ENCODE measurements around the gene ZMYND8. TPM values are rescaled to one million over a fixed set of nuclear protein-coding genes. Genes with fewer than 3 reads are reported as not detected.
A peak's percentile ranks its signal among the peaks of the same experiment; 100 is the strongest.

ZMYND8 gene
- total RNA-seq, 2 donors from 2014 or later: 18.9 to 19.1 TPM

GRCh38 chr20:47295129-47295813 lies 61.2 kb downstream of the ZMYND8 start:
- DNase-seq (no peak), ATAC-seq (no peak)
- Histone ChIP-seq H3K36me3 (replicated peaks in 1 of 2; ENCODE audit: insufficient read depth in 1 of 2, low read depth in 2 of 2) (peaks cover 0 to 6% of the 10 kb centered on the region in 2 donors), H3K27me3 (no peaks in the 10 kb centered on the region), H3K27ac (peak overlapping the region; percentile 25 to 37 (median 32)), H3K4me1 (peaks cover 14% of the 10 kb centered on the region), H3K4me3 (no peak overlapping the region), H3K9me3 (no peaks in the 10 kb centered on the region)
- TF ChIP-seq POLR2A (IDR thresholded peaks at IDR 0.05) (no peak), CTCF (IDR thresholded peaks at IDR 0.05) (no peak)
- intact Hi-C loops (cut with DNase I): no loop called here
- WGBS, 2 donors: 85% methylated on average over 8 of the region's 8 CpGs

DNA sequence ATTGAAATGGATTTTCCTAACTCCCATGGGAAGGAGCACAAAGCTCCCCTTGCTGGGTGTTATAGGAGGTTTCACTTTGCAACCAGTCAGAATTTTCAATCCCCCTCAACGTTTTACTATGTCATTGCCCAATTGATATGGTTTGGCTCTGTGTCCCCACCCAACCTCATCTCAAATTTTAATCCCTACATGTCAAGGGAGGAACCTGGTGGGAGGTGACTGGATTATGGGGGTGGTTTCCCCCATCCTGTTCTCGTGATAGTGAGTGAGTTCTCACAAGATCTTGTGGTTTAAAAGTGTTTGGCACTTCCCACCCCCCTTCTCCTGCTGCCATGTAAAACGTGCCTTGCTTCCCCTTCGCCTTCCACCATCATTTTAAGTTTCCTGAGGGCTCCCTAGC lies 62.9 kb downstream of the ZMYND8 start:
- Histone ChIP-seq H3K4me3 (no peak overlapping the region), H3K4me1 (peaks cover 14% of the 10 kb centered on the region), H3K27me3 (no peaks in the 10 kb centered on the region), H3K36me3 (replicated peaks in 1 of 2; ENCODE audit: insufficient read depth in 1 of 2, low read depth in 2 of 2) (peaks cover 0 to 9% of the 10 kb centered on the region in 2 donors), H3K9me3 (no peaks in the 10 kb centered on the region), H3K27ac (no peak overlapping the region)
- ATAC-seq: no peak
- WGBS, 2 donors: 73 to 75% methylated on average over 4 of the region's 4 CpGs
- TF ChIP-seq CTCF (IDR thresholded peaks at IDR 0.05): no peak
- no peak for DNase-seq
- intact Hi-C loops (cut with DNase I): no loop called here

DNA sequence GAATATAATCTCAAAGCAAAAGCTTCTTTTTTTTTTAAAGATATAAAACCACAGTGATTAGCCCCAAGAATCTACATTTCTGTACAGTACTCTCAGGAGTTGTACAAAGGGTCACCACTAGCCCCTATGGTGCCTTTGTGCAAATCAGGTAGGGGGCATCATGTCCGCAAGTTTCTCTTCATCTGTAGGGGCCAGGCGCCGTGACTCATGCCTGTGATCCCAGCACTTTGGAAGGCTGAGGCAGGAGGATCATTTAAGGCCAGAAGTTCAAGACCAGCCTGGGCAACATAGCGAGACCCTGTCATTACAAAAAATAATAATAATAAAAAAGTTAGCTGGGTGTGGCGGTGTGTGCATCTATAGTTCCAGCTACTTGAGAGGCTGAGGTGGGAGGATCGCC lies 63.9 kb downstream of the ZMYND8 start:
- Histone ChIP-seq H3K27me3 (no peaks in the 10 kb centered on the region), H3K4me1 (peaks cover 14% of the 10 kb centered on the region), H3K36me3 (replicated peaks in 1 of 2; ENCODE audit: insufficient read depth in 1 of 2, low read depth in 2 of 2) (peaks cover 0 to 9% of the 10 kb centered on the region in 2 donors), H3K27ac (no peak overlapping the region), H3K9me3 (no peaks in the 10 kb centered on the region), H3K4me3 (no peak overlapping the region)
- DNase-seq (no peak), ATAC-seq (no peak)
- intact Hi-C loops (cut with DNase I): no loop called here
- WGBS, 2 donors: 91 to 96% methylated on average over 6 of the region's 6 CpGs
- TF ChIP-seq CTCF (IDR thresholded peaks at IDR 0.05): no peak
- no peak for TF ChIP-seq POLR2A (IDR thresholded peaks at IDR 0.05)

DNA sequence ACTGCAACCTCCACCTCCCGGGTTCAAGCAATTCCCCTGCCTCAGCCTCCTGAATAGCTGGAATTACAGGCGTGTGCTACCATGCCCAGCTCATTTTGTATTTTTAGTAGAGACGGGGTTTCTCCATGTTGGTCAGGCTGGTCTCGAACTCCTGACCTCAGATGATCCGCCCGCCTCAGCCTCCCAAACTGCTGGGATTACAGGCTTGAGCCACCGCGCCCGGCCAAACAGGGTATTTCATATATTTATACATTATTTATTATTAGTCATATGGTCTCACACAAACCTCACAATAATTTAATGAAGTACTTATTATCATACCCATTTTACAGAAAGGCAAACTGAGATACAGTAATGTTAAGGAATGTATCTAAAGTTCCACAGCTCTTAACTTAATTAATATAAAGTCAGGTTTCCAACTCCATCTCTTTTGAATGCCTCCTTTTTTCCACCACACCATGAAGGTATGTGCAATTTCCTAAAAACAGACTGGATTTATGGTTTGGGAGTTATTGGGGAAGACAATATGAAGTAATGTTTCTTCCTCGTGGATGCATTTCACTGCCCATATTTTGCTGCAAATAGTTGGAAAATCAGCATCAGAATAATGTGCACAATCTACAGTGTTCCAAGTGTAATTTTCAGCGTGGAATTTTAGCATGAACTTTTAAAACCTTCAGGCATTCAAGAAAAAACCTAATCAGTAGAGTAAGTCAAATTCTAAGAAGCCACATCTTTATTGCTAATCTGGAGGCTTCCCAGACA lies 65.7 kb downstream of the ZMYND8 start:
- 96% methylated on average over 11 of the region's 11 CpGs for WGBS, 2 donors
- no peak for DNase-seq
- no peak for ATAC-seq
- TF ChIP-seq POLR2A (IDR thresholded peaks at IDR 0.05) (no peak), CTCF (IDR thresholded peaks at IDR 0.05) (no peak)
- Histone ChIP-seq H3K9me3 (no peaks in the 10 kb centered on the region), H3K27me3 (no peaks in the 10 kb centered on the region), H3K4me3 (no peak overlapping the region), H3K27ac (no peak overlapping the region), H3K36me3 (replicated peaks in 1 of 2; ENCODE audit: insufficient read depth in 1 of 2, low read depth in 2 of 2) (peaks cover 0 to 9% of the 10 kb centered on the region in 2 donors), H3K4me1 (peaks cover 5% of the 10 kb centered on the region)
- intact Hi-C loops (cut with DNase I): no loop called here
